ENCODE results near the gene RBM17.

Gene RBM17

GRCh38 chr10:6114299-6114698 is 25.5 kb downstream of the RBM17 start:
- TF ChIP-seq CTCF (IDR thresholded peaks at IDR 0.05; ENCODE audit: low read depth, low read length, missing control alignments) = no peak
- no peak overlapping the region for H3K4me3 ChIP-seq (replicated peaks; ENCODE audit: low read depth, low read length)
- no peak for DNase-seq (ENCODE audit: extremely low read depth, low read depth)

- DNase-seq (ENCODE audit: extremely low read depth, low read depth) = peak; percentile 50
- H3K4me3 ChIP-seq (replicated peaks; ENCODE audit: low read depth, low read length) = no peak overlapping the region
Observed at GRCh38 chr10:6114805-6115341, 26.0 kb downstream of the RBM17 start.

GRCh38 chr10:6115411-6115810 is 26.6 kb downstream of the RBM17 start:
- H3K4me3 ChIP-seq (replicated peaks; ENCODE audit: low read depth, low read length) = no peak overlapping the region
- DNase-seq (ENCODE audit: extremely low read depth, low read depth) = no peak
- TF ChIP-seq CTCF (IDR thresholded peaks at IDR 0.05; ENCODE audit: low read depth, low read length, missing control alignments) = no peak

More at GRCh38 chr10:6114805-6115341, 26.0 kb downstream of the RBM17 start:
- no peak for TF ChIP-seq CTCF (IDR thresholded peaks at IDR 0.05; ENCODE audit: low read depth, low read length, missing control alignments)

- no peak for DNase-seq (ENCODE audit: extremely low read depth, low read depth)
- TF ChIP-seq CTCF (IDR thresholded peaks at IDR 0.05; ENCODE audit: low read depth, low read length, missing control alignments) = no peak
- no peak overlapping the region for H3K4me3 ChIP-seq (replicated peaks; ENCODE audit: low read depth, low read length)
Observed at GRCh38 chr10:6115824-6116350, 27.1 kb downstream of the RBM17 start.

- DNase-seq (ENCODE audit: extremely low read depth, low read depth) = no peak
- no peak for TF ChIP-seq CTCF (IDR thresholded peaks at IDR 0.05; ENCODE audit: low read depth, low read length, missing control alignments)
- no peak overlapping the region for H3K4me3 ChIP-seq (replicated peaks; ENCODE audit: low read depth, low read length)
Observed at GRCh38 chr10:6116806-6117205, 28.0 kb downstream of the RBM17 start.

GRCh38 chr10:6117711-6118110 is 28.9 kb downstream of the RBM17 start:
- no peak overlapping the region for H3K4me3 ChIP-seq (replicated peaks; ENCODE audit: low read depth, low read length)
- TF ChIP-seq CTCF (IDR thresholded peaks at IDR 0.05; ENCODE audit: low read depth, low read length, missing control alignments) = no peak
- DNase-seq (ENCODE audit: extremely low read depth, low read depth) = no peak

GRCh38 chr10:6119423-6119822 is 30.6 kb downstream of the RBM17 start:
- TF ChIP-seq CTCF (IDR thresholded peaks at IDR 0.05; ENCODE audit: low read depth, low read length, missing control alignments) = no peak
- no peak for DNase-seq (ENCODE audit: extremely low read depth, low read depth)
- H3K4me3 ChIP-seq (replicated peaks; ENCODE audit: low read depth, low read length) = no peak overlapping the region
